Measurements from ENCODE around the gene RAB18. TPM values are rescaled to one million over a fixed set of nuclear protein-coding genes. Genes with fewer than 3 reads are reported as not detected.
A peak's percentile ranks its signal among the peaks of the same experiment; 100 is the strongest.
"Not testable (repeated sequence)": the region's sequence is repeated elsewhere in the genome, so short reads cannot be mapped to it uniquely, and the experiment has no call there.

The RAB18 gene
- total RNA-seq, 2 donors from 2014 or later, result 110 to 114 TPM

DNA sequence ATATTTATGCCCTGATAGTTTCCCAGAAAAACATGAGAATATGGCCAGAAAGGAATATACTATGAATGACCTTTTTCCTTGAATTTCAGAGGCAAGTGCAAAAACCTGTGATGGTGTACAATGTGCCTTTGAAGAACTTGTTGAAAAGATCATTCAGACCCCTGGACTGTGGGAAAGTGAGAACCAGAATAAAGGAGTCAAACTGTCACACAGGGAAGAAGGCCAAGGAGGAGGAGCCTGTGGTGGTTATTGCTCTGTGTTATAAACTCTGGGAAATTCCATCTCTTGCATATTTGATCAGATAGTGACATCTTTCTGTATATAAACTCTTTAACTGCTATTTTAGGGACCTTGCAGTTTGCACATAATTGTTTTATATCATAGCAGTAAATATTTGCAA lies 33.7 kb downstream of the RAB18 start:
- ATAC-seq, result peak; percentile 79

DNA sequence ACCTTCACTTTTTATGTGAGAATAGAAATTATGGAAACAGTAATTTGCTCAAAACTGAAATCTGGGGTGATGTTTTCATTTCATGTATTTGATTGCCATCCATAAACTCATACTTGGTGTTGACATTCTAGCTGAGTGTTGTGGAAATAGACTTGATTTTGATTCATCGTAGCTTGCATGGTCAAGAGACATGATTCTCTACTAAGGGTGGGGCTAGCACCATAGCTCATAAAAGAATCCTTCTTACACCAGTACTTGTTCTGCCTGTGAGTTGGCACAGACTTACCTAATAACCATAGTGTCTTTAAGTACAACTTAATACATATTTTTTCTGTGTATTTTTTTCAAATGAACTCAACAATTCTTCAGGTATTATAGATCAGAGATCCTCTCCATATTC lies 36.6 kb downstream of the RAB18 start:
- ATAC-seq, result peak; percentile 81
- intact Hi-C loops (cut with DNase I, micrococcal nuclease), result no loop called here
- no peak for DNase-seq

More for the DNA sequence above, 33.7 kb downstream of the RAB18 start:
- intact Hi-C loops (cut with DNase I, micrococcal nuclease), result no loop called here
- peak in 1 of 2 donors; percentile 20 for DNase-seq

DNA sequence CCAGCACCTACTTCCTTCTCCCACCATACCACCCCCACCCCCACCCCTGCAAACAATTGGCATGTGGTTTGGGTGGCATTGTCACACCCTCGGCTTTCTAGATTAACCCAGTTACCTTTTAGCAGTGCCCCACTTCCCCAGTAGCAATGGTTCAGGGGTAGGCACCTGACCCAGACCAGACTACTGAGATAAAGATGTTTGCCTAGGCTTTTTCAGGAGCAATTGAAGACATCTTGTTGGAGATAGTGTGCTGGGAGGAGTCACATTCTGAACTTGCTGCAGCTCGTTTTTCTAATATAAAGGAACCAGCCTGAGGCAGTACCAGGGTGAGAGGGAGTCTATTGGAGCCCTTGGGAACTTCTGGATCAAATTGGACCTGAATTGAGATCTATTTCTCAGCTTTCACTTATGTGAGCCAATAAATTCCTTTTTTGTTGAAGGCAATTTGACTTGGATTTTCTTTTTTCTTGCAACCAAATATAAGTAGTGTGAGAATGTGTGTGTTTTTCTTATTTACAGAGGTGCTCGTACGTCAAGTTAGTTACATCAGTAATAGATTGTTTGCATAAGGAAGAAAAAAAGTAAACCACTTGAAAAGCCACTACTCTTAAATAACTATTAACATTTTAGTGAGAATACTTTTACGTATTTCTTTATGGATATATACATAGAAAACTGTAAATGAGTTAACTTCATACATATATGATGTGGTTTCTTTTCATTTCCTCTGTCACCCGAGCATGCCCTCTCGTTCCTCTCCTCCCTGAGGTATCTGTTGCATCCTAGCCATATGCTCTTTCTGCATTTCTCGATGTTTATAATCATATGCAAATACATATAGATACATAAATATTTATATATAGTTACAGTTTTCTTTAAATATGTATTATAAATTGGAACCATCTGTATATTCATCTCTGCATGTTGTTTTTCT lies 38.0 kb downstream of the RAB18 start:
- ATAC-seq (no peak), DNase-seq (no peak)
- intact Hi-C loops (cut with DNase I, micrococcal nuclease), result no loop called here

DNA sequence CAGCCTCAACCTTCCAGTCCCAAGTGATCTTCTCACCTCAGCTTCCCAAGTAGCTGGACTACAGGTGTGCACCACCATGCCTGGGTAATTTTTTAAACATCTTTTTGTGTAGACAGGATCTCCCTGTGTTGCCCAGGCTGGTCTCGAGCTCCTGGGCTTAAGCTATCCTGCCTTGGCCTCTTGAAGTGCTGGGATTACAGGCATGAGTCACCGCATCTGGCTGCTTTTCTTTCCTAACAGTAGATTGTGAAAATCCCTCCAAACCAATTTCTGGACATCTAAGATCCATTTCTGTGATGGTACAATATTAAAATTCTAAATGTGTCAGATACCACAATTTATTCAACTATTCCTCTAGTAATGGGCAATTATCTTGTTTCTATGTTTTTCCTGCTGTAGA lies 38.7 kb downstream of the RAB18 start:
- intact Hi-C loops (cut with DNase I, micrococcal nuclease), result no loop called here
- ATAC-seq (no peak), DNase-seq (no peak)

DNA sequence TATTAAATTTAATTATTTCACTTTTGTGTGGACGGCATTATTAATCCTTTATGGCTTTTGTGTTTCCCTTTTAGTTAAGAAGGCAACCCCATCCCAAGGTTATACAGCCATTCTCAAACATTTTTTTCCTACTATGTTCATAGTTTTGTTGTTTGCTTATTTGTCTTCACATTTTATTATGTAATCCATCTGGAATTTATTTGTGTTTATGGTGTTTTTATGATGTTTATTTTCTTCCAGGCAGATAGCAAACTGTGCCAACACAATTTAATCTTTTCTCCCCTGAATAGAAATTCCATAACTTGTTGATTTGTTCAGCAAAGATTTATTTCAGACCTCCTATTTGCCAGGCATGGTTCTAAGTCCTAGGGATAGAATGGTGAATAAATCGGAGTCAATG lies 42.9 kb downstream of the RAB18 start:
- intact Hi-C loops (cut with DNase I, micrococcal nuclease), result no loop called here
- DNase-seq (no peak), ATAC-seq (no peak)

DNA sequence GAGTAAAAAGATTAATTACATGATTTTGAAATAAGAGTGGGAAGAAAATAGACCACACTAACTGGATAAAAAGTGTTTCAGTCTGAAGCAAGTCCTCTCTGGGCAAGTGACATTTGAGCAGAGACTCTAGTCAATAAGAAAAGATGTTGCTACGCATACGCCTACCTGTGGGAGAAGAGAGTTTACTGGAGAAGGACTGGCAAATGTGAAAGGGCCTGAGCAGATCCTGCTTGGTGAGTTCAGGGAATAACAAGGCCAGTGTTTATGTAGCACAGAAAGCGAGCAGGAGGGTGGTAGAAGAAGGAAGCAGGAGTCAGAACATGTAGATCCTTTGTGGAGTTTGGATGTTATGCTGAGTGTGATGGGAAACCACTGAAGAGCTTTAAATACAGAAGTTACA lies 43.4 kb downstream of the RAB18 start:
- intact Hi-C loops (cut with DNase I, micrococcal nuclease), result no loop called here
- no peak for DNase-seq

DNA sequence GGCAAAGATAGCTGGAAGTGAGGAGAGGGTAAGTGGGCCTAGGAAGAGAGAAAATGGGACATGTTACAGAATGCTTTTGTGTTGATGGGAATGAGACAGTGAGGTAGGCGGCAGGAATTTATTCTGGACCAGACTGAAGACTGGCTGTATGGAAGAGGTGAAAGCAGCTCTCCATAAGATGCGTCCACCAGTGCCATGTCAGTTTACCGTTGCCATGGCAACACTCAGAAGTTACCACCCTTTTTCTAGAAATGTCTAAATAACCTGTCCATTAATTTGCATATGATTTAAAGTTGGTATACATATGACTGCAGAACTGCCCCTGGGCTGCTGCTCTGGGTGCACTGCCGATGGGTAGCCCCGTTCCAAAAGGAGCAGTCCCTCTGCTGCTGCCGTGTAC lies 46.7 kb downstream of the RAB18 start:
- no peak for ATAC-seq
- intact Hi-C loops (cut with DNase I, micrococcal nuclease), result loop anchor here in 1 of 2 donors (10.0 kb wide), 1 partner anchor 114 kb away; no protein-coding TSS in a partner anchor
- DNase-seq, result no peak

More for the DNA sequence above, 43.4 kb downstream of the RAB18 start:
- ATAC-seq, result no peak

DNA sequence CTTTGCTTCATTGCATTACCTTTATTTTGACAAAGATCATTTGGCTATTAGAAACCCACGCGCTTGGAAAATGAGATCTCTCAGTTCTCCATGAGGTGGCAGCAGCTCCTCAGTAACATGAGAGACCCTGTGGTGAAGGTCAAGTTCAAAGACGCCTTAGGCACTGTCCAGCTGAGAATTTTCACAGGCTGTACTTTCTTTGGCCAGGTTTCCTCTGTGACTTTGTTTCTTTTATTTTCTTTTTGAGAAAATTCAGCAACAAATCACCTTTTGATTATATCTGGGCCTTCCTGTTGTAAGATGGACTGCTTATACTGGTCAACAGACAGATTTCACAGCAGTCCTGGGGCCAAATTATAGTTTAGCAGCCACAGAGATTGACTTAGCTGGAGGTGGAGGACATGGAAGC lies 54.5 kb downstream of the RAB18 start:
- DNase-seq (peak; percentile 39 to 40), ATAC-seq (peak; percentile 96)
- intact Hi-C loops (cut with DNase I, micrococcal nuclease), result loop anchor here in 1 of 2 donors (10.0 kb wide), 1 partner anchor 106 kb away; no protein-coding TSS in a partner anchor

DNA sequence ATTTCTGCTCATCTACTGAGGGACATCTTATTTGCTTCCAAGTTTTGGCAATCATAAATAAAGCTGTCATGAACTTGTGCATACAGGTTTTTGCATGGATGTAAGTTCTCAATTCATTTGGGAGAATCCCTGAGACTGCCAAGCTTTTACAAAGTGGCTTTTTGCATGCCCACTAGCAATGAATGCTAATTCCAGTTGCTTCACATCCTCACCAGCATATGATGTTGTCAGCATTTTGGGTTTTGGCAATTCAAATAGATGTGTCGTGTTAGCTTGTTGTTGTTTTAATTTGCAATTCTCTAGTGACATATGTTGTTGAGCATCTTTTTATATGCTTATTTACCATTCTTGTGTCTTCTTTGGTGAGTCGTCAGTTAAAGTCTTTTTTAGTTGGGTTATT lies 57.2 kb downstream of the RAB18 start:
- intact Hi-C loops (cut with DNase I, micrococcal nuclease), result loop anchor here in 1 of 2 donors (5.0 kb wide), 1 partner anchor 611 kb away; no protein-coding TSS in a partner anchor
- ATAC-seq, result no peak
- DNase-seq, result no peak

DNA sequence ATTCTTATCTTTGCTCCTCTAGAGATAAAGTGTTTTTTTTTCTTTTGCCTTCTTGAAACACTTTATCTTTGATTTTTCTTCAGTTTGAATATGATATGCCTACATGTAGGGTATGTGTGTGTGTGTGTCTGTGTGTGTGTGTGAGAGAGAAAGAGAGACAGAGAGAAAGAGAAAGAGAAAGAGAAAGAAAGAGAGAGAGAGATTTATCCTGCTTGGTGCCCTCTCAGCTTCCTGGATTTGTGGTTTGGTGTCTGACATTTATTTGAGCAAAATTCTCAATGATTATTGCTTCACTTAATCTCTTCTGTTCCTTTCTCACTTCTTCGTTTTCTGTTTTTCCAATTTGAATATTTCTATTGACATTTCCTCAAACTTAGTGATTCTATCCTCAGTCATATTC lies 60.3 kb downstream of the RAB18 start:
- no peak for ATAC-seq
- intact Hi-C loops (cut with DNase I, micrococcal nuclease), result loop anchor here in 1 of 2 donors (5.0 kb wide), 1 partner anchor 608 kb away; no protein-coding TSS in a partner anchor
- DNase-seq, result no peak

DNA sequence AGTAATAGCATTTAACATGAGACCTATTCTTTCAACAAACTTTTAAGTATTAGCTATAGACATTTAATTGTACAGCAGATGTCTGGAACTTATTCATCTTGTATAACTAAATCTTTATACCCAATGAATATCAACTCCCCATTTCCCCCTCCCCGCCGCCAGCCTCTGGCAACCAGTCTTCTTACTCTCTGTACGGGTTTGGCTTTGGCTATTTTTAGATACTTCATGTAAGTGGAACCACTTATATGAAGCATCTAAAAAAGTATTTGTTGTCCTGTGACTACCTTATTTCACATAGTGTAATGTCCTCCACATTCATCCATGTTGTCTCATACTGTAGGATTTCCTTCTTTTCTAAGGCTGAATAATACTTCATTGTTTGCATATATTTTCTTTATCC lies 60.8 kb downstream of the RAB18 start:
- intact Hi-C loops (cut with DNase I, micrococcal nuclease), result loop anchor here in 1 of 2 donors (5.0 kb wide), 1 partner anchor 607 kb away; no protein-coding TSS in a partner anchor
- ATAC-seq (no peak), DNase-seq (no peak)

DNA sequence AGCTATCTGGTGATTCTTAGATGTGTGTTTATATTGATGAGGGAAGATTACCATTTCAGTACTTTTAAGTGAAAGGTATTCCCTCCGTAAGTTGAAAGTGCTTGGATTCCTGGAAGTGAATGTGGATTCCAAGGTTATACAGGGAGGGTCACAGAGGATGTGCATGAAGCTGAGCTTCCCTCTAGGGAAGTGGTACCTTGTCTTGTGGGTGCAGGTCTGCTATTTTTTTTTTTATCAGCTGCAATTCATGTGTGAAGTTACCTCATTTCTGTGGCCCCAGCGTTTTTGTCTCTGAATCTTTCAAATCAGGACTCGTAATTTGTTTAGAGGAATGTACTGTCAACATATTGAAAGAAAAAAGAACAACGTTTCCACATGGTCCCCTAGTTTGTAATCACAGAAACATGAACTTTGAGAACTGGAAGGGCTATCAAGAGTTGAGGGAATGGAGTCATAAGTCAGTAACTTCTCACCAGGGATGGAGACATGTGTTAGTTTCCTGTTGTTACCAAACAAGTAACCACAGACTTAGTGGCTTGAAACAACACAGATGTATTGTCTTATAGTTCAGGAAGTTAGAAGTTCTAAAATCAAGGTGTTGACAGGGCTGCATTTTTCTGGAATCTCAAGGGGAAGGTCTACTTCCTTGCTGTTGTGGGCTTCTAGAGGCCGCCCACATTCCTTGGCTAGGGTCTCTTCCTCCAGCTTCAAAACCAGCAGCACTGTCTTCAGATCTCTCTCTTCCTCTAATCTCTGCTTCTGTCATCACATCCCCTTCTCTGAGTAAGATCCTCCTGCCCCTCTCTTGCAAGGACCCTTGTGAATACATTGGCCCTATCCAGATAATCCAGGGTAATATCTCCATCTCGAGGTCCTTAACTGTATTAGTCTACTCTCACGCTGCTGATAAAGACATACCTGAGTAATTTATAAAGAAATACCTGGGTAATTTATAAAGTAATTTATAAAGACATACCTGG lies 64.4 kb downstream of the RAB18 start:
- no peak for ATAC-seq
- intact Hi-C loops (cut with DNase I, micrococcal nuclease), result no loop called here
- DNase-seq, result no peak

DNA sequence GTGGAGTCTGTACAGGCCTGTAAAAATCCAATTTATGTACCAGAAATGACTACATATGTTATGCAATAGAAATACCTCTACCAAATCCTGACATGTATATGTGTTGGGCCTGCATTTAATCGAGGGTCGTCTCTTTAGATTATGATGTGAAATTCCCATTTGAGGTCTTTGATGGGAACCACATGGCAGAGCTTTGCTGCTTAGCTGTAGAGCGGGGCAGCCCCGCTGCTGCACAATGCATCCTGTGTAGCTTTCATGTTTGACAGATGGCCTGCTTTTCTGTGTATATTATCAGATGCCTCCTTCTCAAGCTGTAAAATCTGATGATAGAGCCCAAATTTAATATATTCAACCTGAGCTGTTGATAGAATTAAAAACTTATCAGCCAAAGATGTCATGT lies 65.8 kb downstream of the RAB18 start:
- intact Hi-C loops (cut with DNase I, micrococcal nuclease), result no loop called here
- DNase-seq (no peak), ATAC-seq (no peak)

DNA sequence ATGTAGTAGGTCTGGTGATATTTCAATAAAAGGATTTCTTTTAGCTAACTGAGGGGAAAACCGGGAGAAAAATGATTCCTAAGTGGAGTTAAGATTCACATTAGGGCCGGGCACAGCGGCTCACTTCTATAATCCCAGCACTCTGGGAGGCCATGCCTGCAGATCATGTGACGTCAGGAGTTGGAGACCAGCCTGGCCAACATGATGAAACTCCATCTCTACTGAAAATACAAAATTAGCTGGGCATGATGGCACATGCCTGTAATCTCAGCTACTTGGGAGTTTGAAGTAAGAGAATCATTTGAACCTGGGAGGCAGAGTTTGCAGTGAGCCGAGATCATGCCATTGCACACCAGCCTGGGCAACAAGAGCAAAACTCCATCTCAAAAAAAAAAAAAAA lies 72.9 kb downstream of the RAB18 start:
- DNase-seq; ATAC-seq; intact Hi-C loops (cut with DNase I, micrococcal nuclease): not testable (repeated sequence)

DNA sequence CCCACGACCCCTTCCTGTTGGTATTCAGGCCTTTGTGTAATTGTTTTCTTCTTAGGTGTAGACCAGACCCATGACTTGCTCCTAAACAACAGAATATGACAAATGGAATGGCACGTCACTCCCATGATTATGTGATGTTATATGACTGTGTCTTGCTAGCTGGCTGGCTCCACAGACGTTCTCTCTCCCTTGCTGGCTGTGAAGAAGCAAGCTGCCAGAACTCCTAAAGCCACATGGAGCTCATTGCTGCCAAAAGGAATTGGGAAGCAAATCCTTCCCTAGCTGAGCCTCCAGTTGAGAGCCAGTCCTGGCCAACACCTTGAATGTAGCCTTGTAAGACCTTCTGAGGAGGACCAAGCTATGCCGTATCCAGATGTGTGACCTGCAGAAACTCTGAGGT lies 74.2 kb downstream of the RAB18 start:
- ATAC-seq (no peak), DNase-seq (no peak)
- intact Hi-C loops (cut with DNase I, micrococcal nuclease), result no loop called here

DNA sequence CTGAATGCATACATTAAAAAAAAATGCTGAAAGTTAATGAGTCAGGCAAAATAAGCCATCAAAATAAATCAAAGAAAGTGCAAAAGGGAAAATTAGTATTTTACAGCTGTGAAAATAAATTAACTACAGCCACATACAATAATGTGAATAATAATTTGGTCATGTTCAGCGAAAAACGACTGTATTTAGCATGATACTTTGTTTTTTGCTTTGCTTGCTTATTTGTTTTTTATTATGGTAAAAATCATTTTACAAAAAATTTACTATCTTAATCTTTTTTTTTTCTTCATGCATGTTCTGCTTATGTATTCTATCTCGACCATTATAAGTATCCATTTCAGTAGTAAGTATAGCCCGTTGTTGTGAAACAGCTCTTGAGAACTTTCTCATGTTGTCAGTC lies 77.1 kb downstream of the RAB18 start:
- ATAC-seq (no peak), DNase-seq (no peak)
- intact Hi-C loops (cut with DNase I, micrococcal nuclease), result no loop called here

DNA sequence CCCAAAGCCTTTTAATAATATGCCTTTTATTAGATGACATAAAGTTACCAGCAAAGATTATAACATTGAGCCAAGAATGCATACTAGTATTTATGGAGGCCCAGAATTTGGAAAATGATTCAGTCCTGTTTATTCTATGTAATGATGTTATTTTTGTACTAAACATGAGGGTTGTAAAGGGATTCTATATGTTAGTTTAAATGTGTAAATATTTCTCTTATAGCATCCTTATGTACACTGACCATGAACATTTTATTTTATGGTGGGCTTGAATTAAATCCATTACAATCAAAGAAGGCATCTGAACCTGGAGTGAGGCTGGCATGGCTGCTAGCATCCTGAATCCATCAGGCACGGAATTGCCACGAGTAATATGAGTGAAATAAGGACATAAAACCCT lies 80.2 kb downstream of the RAB18 start:
- intact Hi-C loops (cut with DNase I, micrococcal nuclease), result no loop called here
- ATAC-seq, result no peak
- DNase-seq, result no peak

Measured in left colon (tissue), 2 donors.